ENCODE results near the gene SPATA31E1.

Gene SPATA31E1

GRCh38 chr9:87880116-87880515 is 2.6 kb upstream of the SPATA31E1 start:
- peak; percentile 0 for DNase-seq (ENCODE audit: extremely low spot score)
- POLR2A ChIA-PET = no interaction called here
- CTCF ChIA-PET = interaction anchor here (0.6 kb wide), 1 partner anchor 1471 kb away, joined by 3 read pairs; no protein-coding TSS in a partner anchor
- TF ChIP-seq FOXK2 (IDR thresholded peaks at IDR 0.05) (no peak), NFRKB (IDR thresholded peaks at IDR 0.05) (no peak)

DNA sequence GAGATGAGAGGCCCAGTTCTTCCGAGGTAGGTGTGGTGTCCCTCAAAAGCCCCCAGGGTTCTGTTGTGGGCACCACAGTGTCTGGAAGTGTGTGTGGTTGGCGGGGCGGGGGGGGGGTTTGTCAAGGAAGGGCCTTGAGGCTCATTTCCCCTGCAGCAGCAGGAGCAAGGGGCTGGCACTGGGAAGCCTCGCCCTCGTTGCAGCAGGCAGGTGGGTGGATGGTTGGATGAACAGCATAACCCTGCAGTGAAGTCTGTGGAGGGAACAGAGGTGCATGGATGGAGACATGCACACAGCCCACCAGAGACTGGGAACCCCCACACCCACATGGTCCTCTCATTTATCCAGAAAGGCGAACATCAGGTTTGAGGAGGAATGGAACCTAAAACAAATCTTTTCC is 2.0 kb upstream of the SPATA31E1 start:
- ChIA-PET POLR2A (no interaction called here), CTCF (no interaction called here)

GRCh38 chr9:87883274-87883673 is 597 bp downstream of the SPATA31E1 start:
- ChIA-PET CTCF (no interaction called here), POLR2A (no interaction called here)
- no peak for TF ChIP-seq CTBP1 (IDR thresholded peaks at IDR 0.05; ENCODE audit: borderline replicate concordance)
- TF ChIP-seq ZNF384 (IDR thresholded peaks at IDR 0.05) = no peak
- no peak for TF ChIP-seq SUZ12 (IDR thresholded peaks at IDR 0.05)
- peak; percentile 5 for DNase-seq (ENCODE audit: extremely low spot score)

More for the DNA sequence above, 2.0 kb upstream of the SPATA31E1 start:
- TF ChIP-seq HDGF (IDR thresholded peaks at IDR 0.05; ENCODE audit: borderline replicate concordance) (no peak), ZNF384 (IDR thresholded peaks at IDR 0.05) (no peak), TARDBP (IDR thresholded peaks at IDR 0.05) (no peak), LEF1 (IDR thresholded peaks at IDR 0.05; ENCODE audit: borderline replicate concordance) (no peak), FOXA1 (IDR thresholded peaks at IDR 0.05) (no peak), NFRKB (IDR thresholded peaks at IDR 0.05) (no peak), ELF4 (IDR thresholded peaks at IDR 0.05) (no peak), FOXK2 (IDR thresholded peaks at IDR 0.05) (no peak), CTBP1 (IDR thresholded peaks at IDR 0.05; ENCODE audit: borderline replicate concordance) (no peak), FOXM1 (IDR thresholded peaks at IDR 0.05; ENCODE audit: borderline replicate concordance) (no peak), SUZ12 (IDR thresholded peaks at IDR 0.05) (no peak), L3MBTL2 (conservative IDR thresholded peaks at IDR 0.05) (no peak)
- TF ChIP-seq, protein P1, sequence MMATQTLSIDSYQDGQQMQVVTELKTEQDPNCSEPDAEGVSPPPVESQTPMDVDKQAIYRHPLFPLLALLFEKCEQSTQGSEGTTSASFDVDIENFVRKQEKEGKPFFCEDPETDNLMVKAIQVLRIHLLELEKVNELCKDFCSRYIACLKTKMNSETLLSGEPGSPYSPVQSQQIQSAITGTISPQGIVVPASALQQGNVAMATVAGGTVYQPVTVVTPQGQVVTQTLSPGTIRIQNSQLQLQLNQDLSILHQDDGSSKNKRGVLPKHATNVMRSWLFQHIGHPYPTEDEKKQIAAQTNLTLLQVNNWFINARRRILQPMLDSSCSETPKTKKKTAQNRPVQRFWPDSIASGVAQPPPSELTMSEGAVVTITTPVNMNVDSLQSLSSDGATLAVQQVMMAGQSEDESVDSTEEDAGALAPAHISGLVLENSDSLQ (IDR thresholded peaks at IDR 0.05) = no peak
- DNase-seq (ENCODE audit: extremely low spot score) = peak; percentile 1

DNA sequence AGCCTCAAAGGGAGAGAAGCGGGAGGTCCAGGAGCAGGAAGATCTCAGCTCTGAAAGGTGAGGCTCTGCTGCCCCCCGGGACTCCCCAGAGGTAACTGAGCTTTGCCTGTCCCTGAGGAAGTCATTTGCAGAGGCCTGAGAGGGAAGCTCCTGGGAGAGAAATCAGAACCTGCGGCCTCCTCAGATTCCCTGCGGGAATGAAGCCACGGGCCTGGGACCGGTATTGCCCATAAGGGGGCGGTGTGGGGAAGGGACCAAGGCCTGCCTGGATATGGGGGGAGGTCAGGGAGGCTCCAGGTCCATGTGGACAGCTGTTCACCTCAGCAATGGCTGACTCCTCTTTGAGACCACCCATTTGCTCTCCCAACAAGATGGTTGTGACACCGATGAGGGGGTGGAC is 1.3 kb downstream of the SPATA31E1 start:
- peak; percentile 49 for DNase-seq (ENCODE audit: extremely low spot score)

GRCh38 chr9:87884578-87885459 is 2.1 kb downstream of the SPATA31E1 start:
- CTCF ChIA-PET = no interaction called here
- peak; percentile 2 for DNase-seq (ENCODE audit: extremely low spot score)
- no peak for TF ChIP-seq FOXA1 (IDR thresholded peaks at IDR 0.05)
- TF ChIP-seq CTBP1 (IDR thresholded peaks at IDR 0.05; ENCODE audit: borderline replicate concordance) = no peak
- no peak for TF ChIP-seq SP1 (IDR thresholded peaks at IDR 0.05)
- no peak for TF ChIP-seq ARNT (IDR thresholded peaks at IDR 0.05)
- no peak for TF ChIP-seq BHLHE40 (IDR thresholded peaks at IDR 0.05; ENCODE audit: borderline replicate concordance)
- TF ChIP-seq FOXM1 (IDR thresholded peaks at IDR 0.05; ENCODE audit: borderline replicate concordance) = no peak
- no peak for TF ChIP-seq NFRKB (IDR thresholded peaks at IDR 0.05)
- no peak for TF ChIP-seq LEF1 (IDR thresholded peaks at IDR 0.05; ENCODE audit: borderline replicate concordance)
- no peak for TF ChIP-seq L3MBTL2 (conservative IDR thresholded peaks at IDR 0.05)
- TF ChIP-seq ELF4 (IDR thresholded peaks at IDR 0.05) = no peak
- TF ChIP-seq, protein P1 (IDR thresholded peaks at IDR 0.05) = no peak
- TF ChIP-seq SUZ12 (IDR thresholded peaks at IDR 0.05) = no peak
- TF ChIP-seq FOXK2 (IDR thresholded peaks at IDR 0.05) = no peak
- no peak for TF ChIP-seq ZNF384 (IDR thresholded peaks at IDR 0.05)
- no peak for TF ChIP-seq HDGF (IDR thresholded peaks at IDR 0.05; ENCODE audit: borderline replicate concordance)
- TF ChIP-seq TARDBP (IDR thresholded peaks at IDR 0.05) = no peak
- POLR2A ChIA-PET = interaction anchor here (0.8 kb wide), 1 partner anchor 10 kb away, joined by 3 read pairs; no protein-coding TSS in a partner anchor

More for the DNA sequence above, 1.3 kb downstream of the SPATA31E1 start:
- CTCF ChIA-PET = no interaction called here
- POLR2A ChIA-PET = interaction anchor here (0.8 kb wide), 1 partner anchor 9 kb away, joined by 3 read pairs; no protein-coding TSS in a partner anchor
- TF ChIP-seq L3MBTL2 (conservative IDR thresholded peaks at IDR 0.05) = no peak
- TF ChIP-seq FOXK2 (IDR thresholded peaks at IDR 0.05) = no peak
- no peak for TF ChIP-seq HDGF (IDR thresholded peaks at IDR 0.05; ENCODE audit: borderline replicate concordance)
- TF ChIP-seq BHLHE40 (IDR thresholded peaks at IDR 0.05; ENCODE audit: borderline replicate concordance) = no peak
- no peak for TF ChIP-seq ARNT (IDR thresholded peaks at IDR 0.05)
- TF ChIP-seq LEF1 (IDR thresholded peaks at IDR 0.05; ENCODE audit: borderline replicate concordance) = no peak
- no peak for TF ChIP-seq CTBP1 (IDR thresholded peaks at IDR 0.05; ENCODE audit: borderline replicate concordance)
- TF ChIP-seq ZNF384 (IDR thresholded peaks at IDR 0.05) = no peak
- TF ChIP-seq FOXM1 (IDR thresholded peaks at IDR 0.05; ENCODE audit: borderline replicate concordance) = no peak
- TF ChIP-seq SUZ12 (IDR thresholded peaks at IDR 0.05) = no peak
- TF ChIP-seq, protein P1 (IDR thresholded peaks at IDR 0.05) = no peak
- TF ChIP-seq ELF4 (IDR thresholded peaks at IDR 0.05) = no peak
- no peak for TF ChIP-seq FOXA1 (IDR thresholded peaks at IDR 0.05)
- no peak for TF ChIP-seq TARDBP (IDR thresholded peaks at IDR 0.05)
- TF ChIP-seq NFRKB (IDR thresholded peaks at IDR 0.05) = no peak
- TF ChIP-seq SP1 (IDR thresholded peaks at IDR 0.05) = no peak
